Iris pigment epithelial cell (primary cell): Measurements from ENCODE around the gene RNF222.

ENCODE experiments used
- DNase-seq: peaks from one replicate; pipeline ENCODE4 v3.0.0-alpha.2; 2011; ENCODE audit warnings: low read depth

RNF222 gene, protein sequence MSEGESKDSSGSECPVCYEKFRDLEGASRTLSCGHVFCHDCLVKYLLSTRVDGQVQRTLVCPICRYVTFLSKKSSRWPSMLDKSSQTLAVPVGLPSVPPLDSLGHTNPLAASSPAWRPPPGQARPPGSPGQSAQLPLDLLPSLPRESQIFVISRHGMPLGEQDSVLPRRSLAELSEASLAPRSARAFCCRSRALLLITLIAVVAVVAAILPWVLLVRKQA

DNA sequence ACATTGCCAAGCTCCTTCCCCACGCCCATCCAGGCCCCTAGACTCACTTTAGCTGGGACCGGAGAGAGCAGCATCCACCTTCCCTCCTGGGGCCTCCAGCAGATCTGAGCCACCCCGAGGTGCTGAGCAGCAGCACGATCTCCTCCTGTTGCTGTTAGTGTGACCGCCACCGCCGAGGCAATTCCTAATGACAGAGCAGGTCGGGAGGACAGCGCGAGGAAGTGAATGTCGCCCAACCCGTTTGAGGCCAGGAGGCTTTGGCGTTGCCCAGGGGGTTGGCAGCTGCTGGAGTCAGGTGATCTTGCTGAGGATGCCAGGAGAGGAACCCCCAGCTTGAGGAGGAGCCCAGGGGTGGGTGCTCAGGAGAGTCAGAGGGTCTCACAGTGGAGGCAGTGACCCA is at the start of gene RNF222:
Gene RNF222, minus strand, starts transcription at position 192 of the 400 bp plus-strand sequence. CDS start 4,366 bp downstream, outside the sequence.
- no peak for DNase-seq

DNA sequence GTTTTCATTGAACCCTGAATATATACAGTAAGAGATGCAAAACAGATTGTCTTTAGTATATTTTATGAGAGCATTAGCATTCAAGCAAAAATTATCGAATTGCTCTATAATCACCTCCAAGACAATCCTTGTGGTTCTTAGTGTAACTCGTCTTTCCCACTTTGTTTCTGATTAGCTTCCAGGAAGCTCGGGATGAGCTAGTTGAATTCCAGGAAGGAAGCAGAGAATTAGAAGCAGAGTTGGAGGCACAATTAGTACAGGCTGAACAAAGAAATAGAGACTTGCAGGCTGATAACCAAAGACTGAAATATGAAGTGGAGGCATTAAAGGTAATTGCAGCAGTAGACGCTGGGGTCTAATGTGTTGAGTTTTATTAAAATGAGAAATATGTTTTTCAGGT is 47.9 kb upstream of the RNF222 start:
- DNase-seq, result no peak

DNA sequence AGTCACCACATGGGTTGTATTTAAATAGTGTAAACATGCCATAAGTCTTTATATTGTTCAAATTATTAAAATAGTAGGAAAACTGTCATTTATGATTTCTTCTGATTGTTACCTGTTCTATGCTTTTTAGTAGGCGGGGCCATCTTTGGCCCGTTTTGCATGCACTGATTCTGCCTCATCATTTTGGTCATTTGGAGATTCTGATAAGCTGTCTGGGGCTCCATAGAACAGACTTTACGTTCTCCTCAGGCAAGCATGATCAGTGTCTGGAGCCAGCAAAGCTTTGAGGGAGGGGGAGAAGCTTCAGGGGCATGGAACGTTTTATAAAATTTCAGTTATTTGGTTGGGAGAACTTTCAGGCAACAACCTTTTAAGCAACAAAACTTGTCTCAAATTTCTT is 46.9 kb upstream of the RNF222 start:
- no peak for DNase-seq

DNA sequence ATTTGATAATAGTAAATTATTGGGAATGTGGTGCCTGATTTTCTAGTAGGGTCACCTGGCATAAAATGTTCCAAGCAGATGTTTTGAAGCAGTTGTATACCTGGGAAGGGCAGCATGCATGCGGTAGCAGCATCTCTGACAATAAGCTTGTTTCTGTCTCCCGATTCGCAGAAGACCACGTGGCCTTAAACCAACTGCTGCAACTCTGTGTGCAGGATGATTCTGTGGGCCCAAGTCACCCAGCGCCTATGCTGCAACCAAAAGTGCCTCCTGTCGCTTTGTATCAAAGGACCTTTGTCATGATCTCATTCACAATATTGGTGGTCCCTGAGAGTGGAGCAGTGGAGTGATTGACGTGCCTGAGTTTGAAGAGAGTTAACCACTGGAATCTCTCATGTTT is 46.1 kb upstream of the RNF222 start:
- DNase-seq, result no peak

DNA sequence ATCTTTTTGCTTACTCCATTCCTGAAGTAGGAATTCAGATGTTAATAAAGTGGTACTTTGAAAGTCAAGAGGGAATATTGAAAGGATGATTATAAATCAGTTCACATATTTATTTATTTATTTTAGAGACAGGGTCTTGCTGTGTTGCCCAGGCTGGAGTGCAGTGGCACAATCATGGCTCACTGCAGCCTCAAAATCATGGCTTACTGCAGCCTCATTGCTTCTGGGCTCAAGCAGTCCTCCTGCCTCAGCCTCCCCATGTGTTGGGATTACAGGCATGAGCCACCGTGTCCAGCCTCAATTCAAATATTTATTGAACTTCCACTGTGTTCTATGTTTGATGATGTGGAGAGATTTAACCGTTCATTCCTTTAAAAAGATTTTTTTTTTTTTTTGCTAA is 44.7 kb upstream of the RNF222 start:
- no peak for DNase-seq

DNA sequence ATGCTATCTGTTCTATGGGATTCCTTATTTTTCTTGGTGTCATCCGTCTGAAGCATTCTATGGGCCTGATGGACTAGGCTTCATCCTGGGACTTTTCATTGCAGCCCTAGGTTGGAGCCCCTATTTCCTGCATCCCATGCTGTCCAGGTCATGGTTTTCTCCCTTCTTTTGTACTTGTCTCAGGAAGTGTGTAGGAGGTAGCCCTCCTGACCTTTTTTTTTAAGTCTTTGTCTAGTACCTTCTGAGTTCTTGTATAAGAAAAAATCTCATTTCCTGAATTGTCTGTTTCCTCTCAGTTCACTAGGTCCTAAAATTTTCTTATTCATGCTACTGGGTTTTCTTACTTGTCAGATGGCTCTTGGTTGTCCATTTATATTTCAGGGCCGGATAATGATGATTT is 44.1 kb upstream of the RNF222 start:
- no peak for DNase-seq

DNA sequence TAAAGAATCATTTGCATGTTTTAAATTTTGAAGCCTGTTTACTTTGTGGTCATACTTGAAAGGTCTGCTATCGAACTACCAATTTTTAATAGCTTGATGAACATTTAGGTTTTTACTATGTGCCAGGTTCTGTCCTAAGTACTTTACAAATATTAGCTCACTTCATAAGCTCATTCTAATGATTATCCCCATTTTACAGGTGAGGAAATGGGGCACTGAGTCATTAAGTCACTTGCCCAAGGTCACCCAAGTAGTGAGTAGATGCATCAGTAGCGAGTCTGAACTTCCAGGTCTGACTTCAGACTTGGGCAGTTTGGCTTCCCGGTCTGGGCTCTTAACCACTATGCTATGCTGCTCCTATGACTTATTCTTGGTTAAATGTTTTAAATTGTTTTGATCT is 42.1 kb upstream of the RNF222 start:
- DNase-seq, result no peak

DNA sequence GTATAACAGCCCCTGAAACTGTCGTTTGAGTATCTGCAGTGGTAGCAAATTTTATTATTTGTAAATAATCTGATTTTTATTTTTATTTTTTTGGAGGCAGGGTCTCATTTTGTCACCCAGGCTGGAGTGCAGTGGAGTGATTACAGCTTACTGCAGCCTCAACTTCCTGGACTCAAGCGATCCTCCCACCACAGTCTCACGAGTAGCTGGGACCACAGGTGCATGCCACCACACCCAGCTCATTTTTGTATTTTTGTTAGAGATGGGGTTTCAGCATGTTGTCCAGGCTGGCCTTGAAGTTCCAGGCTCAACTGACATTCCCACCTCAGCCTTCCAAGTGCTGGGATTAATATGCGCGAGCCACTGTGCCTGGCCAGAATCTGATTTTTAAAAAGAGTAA is 40.8 kb upstream of the RNF222 start:
- no peak for DNase-seq

DNA sequence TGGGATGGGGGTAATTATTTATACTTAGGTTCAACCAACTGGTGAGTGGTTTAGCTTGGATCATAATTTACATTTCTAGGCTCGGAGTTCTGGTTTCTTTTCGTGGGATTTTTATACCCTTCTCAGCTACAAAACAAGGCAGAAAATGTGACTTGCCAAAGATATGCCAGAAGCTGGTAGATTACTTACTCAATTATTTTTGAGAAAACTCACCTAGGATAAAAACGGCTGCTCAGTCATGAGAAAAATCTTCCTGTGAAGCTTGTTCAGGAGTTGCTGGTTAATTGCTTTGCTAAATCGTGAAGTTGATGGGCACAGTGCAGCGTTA is 39.2 kb upstream of the RNF222 start:
- DNase-seq, result no peak

DNA sequence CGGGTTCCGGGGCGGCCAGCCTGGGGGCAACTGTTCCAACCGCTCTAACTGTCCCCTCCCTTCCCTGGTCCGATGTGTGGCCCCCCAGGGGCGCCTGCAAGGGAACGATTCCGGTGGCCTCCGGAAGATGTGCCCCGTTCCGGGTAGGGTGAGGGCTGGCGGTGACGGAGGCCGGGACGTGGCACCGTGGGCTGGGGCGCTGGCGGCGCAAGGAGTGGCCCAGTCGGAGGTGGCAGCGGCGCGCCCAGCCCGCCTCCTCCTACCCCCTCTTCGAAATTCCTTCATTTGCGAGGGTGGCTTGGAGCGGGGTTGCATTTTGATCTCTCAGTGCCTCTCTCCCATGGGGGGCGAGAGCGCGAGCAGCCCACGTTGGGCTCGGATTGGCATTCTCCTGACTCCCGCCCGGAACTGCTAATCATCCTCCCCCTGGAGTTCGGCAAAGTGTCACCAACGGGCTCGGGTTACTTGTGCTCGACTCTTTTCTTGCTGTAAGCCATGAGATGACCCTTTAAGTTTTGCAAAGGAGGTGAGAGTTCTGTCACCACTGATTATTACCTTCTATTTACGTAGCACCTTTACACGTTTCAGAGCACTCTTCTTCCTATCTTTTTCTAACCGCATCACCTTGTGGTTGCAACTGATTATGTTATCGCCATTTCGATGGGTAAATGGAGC is 38.7 kb upstream of the RNF222 start:
- DNase-seq, result peak; percentile 54

DNA sequence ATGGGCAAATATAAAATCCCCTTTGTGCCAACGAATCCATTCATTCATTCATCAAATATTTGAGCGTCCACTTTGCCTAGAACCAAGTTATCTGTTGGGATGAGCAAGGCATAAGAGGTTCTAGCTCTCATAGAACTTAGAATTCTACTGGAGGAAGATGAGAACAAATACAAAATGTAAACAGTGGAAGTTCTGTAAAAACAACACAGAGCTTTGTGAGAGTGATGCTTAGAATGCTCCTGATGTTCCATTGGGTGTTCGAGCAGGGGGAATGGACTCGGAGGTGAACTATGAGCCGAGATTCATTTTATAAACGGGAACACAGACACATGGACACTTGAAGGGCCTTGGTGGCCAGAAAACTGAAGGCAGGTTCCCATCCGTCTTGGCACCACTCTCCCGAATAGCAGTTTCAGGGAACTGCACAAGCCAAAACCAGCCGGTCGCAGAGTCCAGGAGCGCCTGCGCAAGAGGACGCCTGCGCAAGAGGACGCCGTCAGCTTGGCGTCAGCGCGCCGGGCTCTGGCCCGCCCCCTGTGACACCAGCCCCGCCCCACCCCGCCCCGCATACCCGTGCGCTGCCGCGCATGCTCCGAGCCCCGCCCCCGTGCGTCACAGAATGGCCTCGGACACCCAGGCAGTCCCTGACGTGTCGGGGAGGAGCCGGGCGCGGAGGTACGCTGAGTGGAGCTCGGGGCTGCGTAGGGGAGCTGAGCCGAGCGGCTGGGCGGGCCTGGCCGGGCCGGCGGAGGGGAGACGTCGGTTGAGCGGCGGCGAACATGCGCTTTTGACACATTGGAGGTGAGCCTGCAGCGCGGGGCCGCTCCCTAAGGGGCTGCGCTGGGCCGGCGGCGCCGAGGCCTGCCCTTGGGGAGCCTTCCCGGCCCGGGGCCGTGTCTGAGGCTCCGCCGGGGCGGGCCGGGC is 37.9 kb upstream of the RNF222 start, which contains the start of gene NDEL1:
Gene NDEL1, plus strand, starts transcription at position 640 of the 924 bp plus-strand sequence. CDS start 8,388 bp downstream, outside the sequence.
- DNase-seq, result peak; percentile 98

DNA sequence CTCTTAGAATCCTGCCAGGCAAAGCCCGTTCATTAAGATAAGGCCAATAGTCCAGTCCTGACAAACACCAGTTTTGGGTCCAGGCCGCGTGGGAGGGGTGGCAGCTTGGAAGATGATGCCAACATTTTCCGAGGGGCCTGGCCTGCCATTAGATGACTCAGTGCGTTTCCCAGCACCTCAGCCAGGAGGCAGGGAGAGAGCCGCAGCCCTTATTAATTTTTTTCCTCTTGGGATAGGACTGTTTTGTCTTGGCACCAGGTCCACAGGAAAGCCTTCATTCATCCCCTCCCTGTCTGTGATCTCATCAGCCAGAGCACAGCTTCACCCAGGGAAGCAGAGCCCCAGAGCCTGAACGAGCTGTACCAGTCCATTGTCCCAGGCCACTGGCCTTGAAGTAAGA is 33.3 kb upstream of the RNF222 start:
- DNase-seq, result no peak

DNA sequence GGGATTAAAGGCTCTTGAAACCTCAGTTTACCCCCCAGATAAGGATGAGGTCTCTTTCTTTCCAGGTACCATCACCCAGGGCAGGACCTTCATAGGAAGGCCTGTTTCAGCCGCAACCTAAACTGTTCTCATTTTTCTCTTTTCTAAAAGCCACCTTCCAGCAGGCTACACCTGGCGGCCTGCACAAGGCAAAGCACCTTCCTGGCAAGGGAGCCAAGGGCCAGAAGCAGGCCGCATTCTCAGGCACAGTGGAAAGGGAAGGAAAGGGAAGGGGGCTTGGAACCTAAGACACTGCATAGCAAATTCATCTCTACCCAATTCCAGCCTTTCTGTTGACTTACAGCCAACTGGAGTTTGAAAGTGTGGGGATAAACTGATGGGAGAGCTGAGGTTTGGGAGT is 29.2 kb upstream of the RNF222 start:
- no peak for DNase-seq

DNA sequence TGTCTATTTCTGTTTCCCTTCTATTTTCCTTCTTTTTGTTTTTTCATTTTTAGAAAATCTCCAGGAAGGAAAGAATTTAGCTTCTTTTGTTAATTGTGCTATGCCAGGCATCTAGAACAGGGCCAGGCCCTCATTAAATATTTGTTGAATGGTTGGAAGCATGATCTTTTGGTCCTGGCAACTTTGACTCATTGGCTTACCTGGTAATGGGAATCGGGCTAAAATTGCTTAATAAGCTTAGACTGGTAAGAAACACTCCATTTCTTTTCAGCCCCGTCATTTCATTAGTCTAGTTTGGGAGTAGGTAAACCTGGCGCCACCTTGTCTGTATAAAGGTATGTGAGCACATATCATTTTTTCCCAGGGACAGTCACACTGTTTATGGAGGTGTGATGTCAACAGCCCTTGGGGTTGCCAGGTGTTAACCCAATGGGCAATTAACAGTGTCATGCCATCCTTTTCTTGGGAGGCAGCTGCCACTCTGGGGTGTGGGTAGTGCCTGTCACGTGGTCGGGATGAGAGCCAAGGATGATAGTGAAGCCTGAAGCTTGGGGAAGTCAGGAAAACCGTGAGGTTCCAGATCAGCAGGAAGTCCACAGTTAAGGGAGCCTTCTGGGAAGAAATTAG is 28.6 kb upstream of the RNF222 start:
- no peak for DNase-seq

DNA sequence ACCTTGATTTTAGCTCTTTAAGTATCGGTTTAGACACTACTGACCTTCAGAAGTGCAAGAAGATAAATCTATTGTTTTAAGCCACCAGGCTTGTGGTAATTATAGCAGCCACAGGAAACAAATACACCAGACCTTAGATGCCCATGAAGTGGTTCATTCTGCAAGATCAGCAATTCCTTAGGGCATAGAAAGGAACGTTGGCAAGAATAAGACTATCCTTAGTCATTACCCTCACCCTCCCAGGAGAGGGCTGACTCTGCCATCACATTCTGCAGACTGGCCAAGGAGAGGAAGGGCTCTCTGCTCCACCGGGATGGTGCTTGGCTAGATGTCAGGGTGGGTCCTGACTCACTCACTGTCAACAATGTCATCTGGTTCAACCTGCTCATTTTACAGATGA is 23.9 kb upstream of the RNF222 start:
- DNase-seq, result no peak

DNA sequence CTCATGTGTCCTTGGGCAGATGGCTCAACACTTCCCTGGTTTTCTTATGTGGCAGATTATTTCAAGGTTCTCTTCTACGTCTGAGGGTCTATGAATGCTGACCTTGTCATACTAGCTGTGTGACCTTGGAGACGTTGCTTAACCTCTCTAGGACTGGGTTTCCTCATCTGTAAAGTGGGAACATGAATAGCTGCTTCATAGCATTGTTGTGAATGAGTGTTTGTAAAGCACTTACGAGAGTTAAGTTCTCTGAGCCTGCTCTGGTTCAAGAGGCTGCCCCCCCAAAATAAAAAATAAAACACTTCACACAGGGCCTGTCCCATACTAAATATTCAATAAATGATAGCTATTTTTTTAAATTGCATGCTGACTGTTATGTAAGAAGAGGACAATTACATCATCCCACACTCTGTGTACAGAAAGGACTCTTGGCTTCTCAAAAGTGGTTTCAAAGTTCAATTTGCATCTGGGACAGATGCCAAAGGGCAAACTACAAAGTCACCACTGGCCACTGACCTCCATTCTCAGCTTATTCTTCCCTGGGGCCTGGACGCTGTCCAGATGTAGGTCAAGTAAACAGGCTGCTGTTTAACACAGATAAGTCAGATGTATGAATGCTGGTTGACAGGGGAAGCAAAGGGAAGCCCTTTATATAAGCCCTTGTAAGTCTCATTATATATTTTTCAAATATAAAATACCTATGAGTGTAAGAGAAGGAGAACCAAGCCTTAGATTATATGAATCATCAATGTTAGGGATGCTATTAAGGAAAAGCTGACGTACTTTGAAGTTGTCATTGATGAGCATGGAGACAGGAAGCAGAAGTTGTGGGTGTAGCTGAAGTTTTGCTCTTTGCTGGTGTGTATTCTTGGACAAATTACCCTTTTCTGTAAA is 22.7 kb upstream of the RNF222 start:
- DNase-seq, result peak; percentile 84

DNA sequence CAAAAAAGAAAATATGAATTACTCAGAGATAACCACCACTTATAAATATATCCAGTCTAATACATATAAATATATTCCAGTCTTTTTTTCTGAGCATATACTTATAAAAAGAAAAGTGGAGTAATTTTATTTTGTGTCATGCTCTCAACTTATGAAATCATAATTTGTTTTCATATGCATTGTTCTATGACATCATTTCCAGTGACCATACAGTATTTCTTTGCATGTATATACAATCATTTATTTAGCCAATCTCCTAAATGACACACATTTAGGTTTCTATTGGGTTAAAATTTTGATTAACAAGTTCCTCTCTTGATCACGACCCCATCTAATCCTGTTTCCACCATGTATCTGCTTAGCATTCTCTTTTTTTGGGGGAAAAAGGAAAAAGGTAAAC is 21.7 kb upstream of the RNF222 start:
- no peak for DNase-seq

DNA sequence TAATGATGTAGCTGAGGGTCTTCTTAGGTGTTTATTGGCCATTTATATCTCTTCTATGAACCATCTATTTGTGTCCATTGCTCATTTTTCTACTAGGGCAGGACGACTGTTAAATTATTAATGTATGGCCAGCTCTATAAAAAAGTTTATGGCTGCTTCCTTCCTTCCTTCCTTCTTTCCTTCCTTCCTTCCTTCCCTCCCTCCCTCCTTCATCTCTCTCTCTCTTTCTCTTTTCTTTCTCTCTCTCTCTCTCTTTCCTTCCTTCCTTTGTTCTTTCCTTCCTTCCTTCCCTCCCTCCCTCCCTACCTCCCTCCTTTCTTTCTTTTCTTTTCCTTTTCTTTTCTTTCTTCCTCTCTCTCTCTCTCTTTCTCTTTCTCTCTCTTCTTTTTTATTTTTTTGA is 20.8 kb upstream of the RNF222 start:
- no peak for DNase-seq

DNA sequence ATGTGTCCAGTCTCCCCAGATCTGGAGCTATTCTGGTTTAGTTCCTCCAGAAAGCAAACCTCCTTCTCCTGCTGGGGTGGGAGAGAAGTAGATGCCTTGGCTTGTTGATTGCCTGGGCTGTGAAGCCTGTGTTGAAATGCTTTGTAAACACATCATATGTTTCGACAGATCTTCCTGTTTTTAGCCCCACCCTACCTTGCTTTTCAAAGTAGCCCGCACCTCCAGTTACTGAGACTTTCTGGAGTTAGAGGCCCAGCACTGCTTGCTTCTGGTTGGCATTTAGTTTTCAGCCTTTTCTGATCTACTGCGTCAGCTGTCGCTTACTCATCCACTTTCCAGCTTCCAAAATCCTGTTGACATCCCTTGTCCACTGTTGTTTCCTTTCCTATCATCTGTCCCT is 20.2 kb upstream of the RNF222 start:
- no peak for DNase-seq

DNA sequence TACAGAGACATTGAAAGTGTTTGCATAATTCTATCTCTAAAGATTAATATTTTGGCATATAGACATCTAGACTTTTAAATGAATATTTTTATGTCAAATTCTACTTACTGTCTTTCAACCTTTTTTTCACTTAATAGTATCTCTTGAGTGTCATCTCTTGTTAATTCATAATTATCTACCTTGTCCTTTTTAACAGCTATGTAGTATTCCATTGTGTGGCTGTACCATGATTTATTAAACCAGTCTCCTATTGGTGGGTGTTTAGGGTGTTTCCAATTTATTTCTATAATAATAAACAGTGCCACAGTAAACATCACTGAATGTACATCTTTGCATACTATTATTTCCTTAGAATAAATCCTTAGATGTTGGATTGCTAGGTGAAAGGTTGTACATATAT is 16.3 kb upstream of the RNF222 start:
- no peak for DNase-seq

DNA sequence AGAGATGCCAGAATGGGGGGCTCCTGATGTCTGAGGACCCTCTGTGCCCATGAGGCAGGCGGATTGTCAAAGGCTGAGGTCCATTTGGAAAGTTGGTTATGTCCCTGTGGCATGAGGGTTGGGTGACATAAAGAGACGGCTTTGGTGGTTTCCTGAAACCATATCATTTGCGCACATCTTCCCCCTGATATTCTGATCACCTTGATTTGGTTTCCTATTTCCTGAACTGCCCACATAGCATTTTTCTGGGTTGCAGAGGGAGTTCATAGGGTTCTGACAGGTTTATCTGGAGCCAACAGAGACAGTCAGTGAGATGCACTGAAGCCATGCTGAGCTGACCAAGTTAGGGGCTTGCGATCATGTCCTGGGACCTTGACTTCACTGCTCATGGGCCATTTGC is 15.7 kb upstream of the RNF222 start:
- DNase-seq, result no peak

DNA sequence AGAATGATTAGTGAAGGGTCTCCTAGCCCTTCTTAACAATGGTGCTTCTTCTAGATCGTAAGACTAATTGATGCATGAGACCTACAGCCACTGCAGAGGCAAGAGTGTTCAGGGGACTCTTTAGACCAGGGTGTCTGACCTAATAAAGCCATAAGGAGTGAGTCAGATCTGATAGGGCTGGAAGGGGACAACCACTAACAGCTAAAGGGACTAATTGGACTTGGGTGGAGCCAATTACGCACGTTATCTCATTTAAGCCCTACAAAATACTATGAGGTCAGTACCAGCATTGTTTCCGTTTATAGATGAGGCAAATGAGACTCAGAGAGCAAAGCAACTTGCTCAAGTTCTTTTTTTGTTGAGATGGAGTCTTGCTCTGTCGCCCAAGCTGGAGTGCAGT is 14.5 kb upstream of the RNF222 start:
- DNase-seq, result no peak
